Coronary artery (tissue), 2 donors: ENCODE data around the gene TRIM51.
"Not testable (repeated sequence)": the region's sequence is repeated elsewhere in the genome, so short reads cannot be mapped to it uniquely, and the experiment has no call there.

Experiments used
- DNase-seq: peaks from one replicate; pipeline ENCODE4 v3.0.0-alpha.2; 2017; ENCODE audit warnings: low spot score
- H3K27ac ChIP-seq, 2 donors: fragments of 200-600 bp; sonication (generic); one replicate each; pipeline ENCODE4 v1.5.1; 2016 to 2019
- H3K4me3 ChIP-seq: fragments of 200-600 bp; sonication (generic); 2 replicates; pipeline ENCODE4 v1.5.1; 2016; ENCODE audit warnings: mild to moderate bottlenecking, moderate library complexity
- CTCF ChIP-seq: fragments of 200-600 bp; sonication (generic); IDR thresholded peaks from one replicate; pipeline ENCODE4 v1.5.1; 2019; ENCODE audit warnings: antibody characterized with exemption

Gene TRIM51

GRCh38 chr11:55882997-55883396 lies at the start of gene TRIM51:
TSS of gene TRIM51 (plus strand) at chr11:55883297. CDS start at chr11:55885429, 2,132 bp downstream.
- not testable (repeated sequence) for DNase-seq, H3K4me3 ChIP-seq, H3K27ac ChIP-seq

- TF ChIP-seq CTCF, result no peak
- Histone ChIP-seq H3K4me3 (no peak within 1 kb of the TSS), H3K27ac (no peak within 1 kb of the TSS)
- no peak for DNase-seq
Observed at GRCh38 chr11:55838452-55838851, 44.6 kb upstream of the TRIM51 start, which contains the start of gene OR5D16. TSS of gene OR5D16 (plus strand) at chr11:55838752. CDS start at chr11:55838752, 0 bp downstream.

GRCh38 chr11:55847453-55847852 lies 35.6 kb upstream of the TRIM51 start:
- H3K4me3 ChIP-seq, result no peak overlapping the region
- no peak for DNase-seq
- no peak for TF ChIP-seq CTCF
- H3K27ac ChIP-seq, result no peak overlapping the region

- TF ChIP-seq CTCF, result no peak
- no peak overlapping the region for H3K4me3 ChIP-seq
- no peak overlapping the region for H3K27ac ChIP-seq
- no peak for DNase-seq
Observed at GRCh38 chr11:55849037-55849436, 34.1 kb upstream of the TRIM51 start.

GRCh38 chr11:55852141-55852540 lies 31.0 kb upstream of the TRIM51 start:
- DNase-seq, result no peak
- no peak overlapping the region for H3K27ac ChIP-seq
- H3K4me3 ChIP-seq, result no peak overlapping the region
- no peak for TF ChIP-seq CTCF

GRCh38 chr11:55854704-55855103 lies 28.4 kb upstream of the TRIM51 start:
- no peak overlapping the region for H3K27ac ChIP-seq
- no peak overlapping the region for H3K4me3 ChIP-seq
- DNase-seq, result no peak
- no peak for TF ChIP-seq CTCF

- not testable (repeated sequence) for H3K27ac ChIP-seq, H3K4me3 ChIP-seq, DNase-seq
Observed at GRCh38 chr11:55867354-55867753, 15.7 kb upstream of the TRIM51 start.

GRCh38 chr11:55872731-55873130 lies 10.4 kb upstream of the TRIM51 start:
- not testable (repeated sequence) for H3K27ac ChIP-seq, H3K4me3 ChIP-seq, DNase-seq

GRCh38 chr11:55873146-55873545 lies 10.0 kb upstream of the TRIM51 start:
- not testable (repeated sequence) for H3K27ac ChIP-seq, DNase-seq, H3K4me3 ChIP-seq

- H3K27ac ChIP-seq, DNase-seq, H3K4me3 ChIP-seq: not testable (repeated sequence)
Observed at GRCh38 chr11:55884995-55885394, 1.9 kb downstream of the TRIM51 start.

- not testable (repeated sequence) for H3K27ac ChIP-seq, H3K4me3 ChIP-seq, DNase-seq
Observed at GRCh38 chr11:55885481-55885880, 2.4 kb downstream of the TRIM51 start.
